HG02571 (cell line): Measurements from ENCODE around the gene TMEM129.

Experiments
- ATAC-seq: cut with Tn5 transposase; IDR thresholded peaks from one replicate; pipeline ENCODE4 v1.9.1; 2021; ENCODE audit warnings: mild to moderate bottlenecking, moderate library complexity; ENCODE audit not compliant: unreplicated experiment

The TMEM129 gene

GRCh38 chr4:1745165-1745564, 24.0 kb upstream of the TMEM129 start:
- no peak for ATAC-seq

GRCh38 chr4:1744552-1744951, 23.4 kb upstream of the TMEM129 start:
- no peak for ATAC-seq

GRCh38 chr4:1743975-1744374, 22.9 kb upstream of the TMEM129 start:
- no peak for ATAC-seq

- no peak for ATAC-seq
Measured at GRCh38 chr4:1743551-1743950, 22.4 kb upstream of the TMEM129 start.

- no peak for ATAC-seq
Measured at GRCh38 chr4:1741208-1741607, 20.1 kb upstream of the TMEM129 start.

- ATAC-seq, result no peak
Measured at GRCh38 chr4:1740021-1740545, 19.0 kb upstream of the TMEM129 start.

- no peak for ATAC-seq
Measured at GRCh38 chr4:1739358-1739757, 18.2 kb upstream of the TMEM129 start.

- ATAC-seq, result no peak
Measured at GRCh38 chr4:1738410-1738809, 17.3 kb upstream of the TMEM129 start.

GRCh38 chr4:1737666-1738065, 16.5 kb upstream of the TMEM129 start:
- no peak for ATAC-seq

- no peak for ATAC-seq
Measured at GRCh38 chr4:1736812-1737211, 15.7 kb upstream of the TMEM129 start.

- ATAC-seq, result no peak
Measured at GRCh38 chr4:1735215-1735614, 14.1 kb upstream of the TMEM129 start.

GRCh38 chr4:1732911-1733310, 11.8 kb upstream of the TMEM129 start:
- ATAC-seq, result no peak

- ATAC-seq, result no peak
Measured at GRCh38 chr4:1731180-1731579, 10.1 kb upstream of the TMEM129 start.

GRCh38 chr4:1730532-1731135, 9.5 kb upstream of the TMEM129 start:
- ATAC-seq, result no peak

- ATAC-seq, result no peak
Measured at GRCh38 chr4:1728061-1728980, 7.2 kb upstream of the TMEM129 start.

GRCh38 chr4:1727117-1728031, 6.3 kb upstream of the TMEM129 start:
- ATAC-seq, result no peak

- ATAC-seq, result no peak
Measured at GRCh38 chr4:1726146-1726934, 5.2 kb upstream of the TMEM129 start.

GRCh38 chr4:1725521-1725920, 4.4 kb upstream of the TMEM129 start:
- no peak for ATAC-seq

- no peak for ATAC-seq
Measured at GRCh38 chr4:1723131-1723801, 2.1 kb upstream of the TMEM129 start.
